B cell (primary cell): ENCODE data around the gene LCN10.

Source experiments
- EZH2 ChIP-seq: IDR thresholded peaks from 2 replicates; pipeline ENCODE4 v1.6.1; 2012; ENCODE audit warnings: borderline replicate concordance, low read depth, mild to moderate bottlenecking, moderate library complexity, low read length; ENCODE audit not compliant: insufficient read depth, poor library complexity, severe bottlenecking
- TF ChIP-seq, protein P1 (sequence below): fragments of 200-600 bp; IDR thresholded peaks from one replicate; pipeline ENCODE4 v1.8.0; 2022; ENCODE audit warnings: antibody characterized with exemption, mild to moderate bottlenecking

DNA sequence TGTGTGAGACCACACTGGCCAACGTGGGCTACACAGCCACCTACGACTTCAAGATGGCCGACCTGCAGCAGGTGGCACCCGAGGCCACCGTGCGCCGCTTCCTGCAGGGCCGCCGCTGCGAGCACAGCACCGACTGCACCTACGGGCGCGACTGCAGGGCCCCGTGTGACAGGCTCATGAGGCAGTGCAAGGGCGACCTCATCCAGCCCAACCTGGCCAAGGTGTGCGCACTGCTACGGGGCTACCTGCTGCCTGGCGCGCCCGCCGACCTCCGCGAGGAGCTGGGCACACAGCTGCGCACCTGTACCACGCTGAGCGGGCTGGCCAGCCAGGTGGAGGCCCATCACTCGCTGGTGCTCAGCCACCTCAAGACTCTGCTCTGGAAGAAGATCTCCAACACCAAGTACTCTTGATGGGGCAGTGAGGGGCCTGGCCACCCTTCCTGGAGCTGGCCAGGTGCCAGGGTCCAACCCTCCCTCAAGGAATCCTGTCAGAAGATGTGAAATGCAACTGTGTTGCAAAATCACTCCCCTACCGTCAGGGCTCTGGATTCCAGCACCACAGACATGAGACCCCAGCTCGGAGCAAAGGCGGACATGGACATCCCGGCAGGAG lies 19.3 kb downstream of the LCN10 start:
- TF ChIP-seq EZH2, result no peak
- TF ChIP-seq, protein P1, sequence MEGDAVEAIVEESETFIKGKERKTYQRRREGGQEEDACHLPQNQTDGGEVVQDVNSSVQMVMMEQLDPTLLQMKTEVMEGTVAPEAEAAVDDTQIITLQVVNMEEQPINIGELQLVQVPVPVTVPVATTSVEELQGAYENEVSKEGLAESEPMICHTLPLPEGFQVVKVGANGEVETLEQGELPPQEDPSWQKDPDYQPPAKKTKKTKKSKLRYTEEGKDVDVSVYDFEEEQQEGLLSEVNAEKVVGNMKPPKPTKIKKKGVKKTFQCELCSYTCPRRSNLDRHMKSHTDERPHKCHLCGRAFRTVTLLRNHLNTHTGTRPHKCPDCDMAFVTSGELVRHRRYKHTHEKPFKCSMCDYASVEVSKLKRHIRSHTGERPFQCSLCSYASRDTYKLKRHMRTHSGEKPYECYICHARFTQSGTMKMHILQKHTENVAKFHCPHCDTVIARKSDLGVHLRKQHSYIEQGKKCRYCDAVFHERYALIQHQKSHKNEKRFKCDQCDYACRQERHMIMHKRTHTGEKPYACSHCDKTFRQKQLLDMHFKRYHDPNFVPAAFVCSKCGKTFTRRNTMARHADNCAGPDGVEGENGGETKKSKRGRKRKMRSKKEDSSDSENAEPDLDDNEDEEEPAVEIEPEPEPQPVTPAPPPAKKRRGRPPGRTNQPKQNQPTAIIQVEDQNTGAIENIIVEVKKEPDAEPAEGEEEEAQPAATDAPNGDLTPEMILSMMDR, result no peak
